ENCODE measurements around the gene IMP4. TPM values are rescaled to one million over a fixed set of nuclear protein-coding genes. Genes with fewer than 3 reads are reported as not detected.
A peak's percentile ranks its signal among the peaks of the same experiment; 100 is the strongest.

Gene IMP4
- total and polyA plus RNA-seq, 10 of the 15 experiments (the other 5 are each of a cell fraction or from before 2014, with no cell fraction given), result 41.4 to 242 (median 166) TPM

DNA sequence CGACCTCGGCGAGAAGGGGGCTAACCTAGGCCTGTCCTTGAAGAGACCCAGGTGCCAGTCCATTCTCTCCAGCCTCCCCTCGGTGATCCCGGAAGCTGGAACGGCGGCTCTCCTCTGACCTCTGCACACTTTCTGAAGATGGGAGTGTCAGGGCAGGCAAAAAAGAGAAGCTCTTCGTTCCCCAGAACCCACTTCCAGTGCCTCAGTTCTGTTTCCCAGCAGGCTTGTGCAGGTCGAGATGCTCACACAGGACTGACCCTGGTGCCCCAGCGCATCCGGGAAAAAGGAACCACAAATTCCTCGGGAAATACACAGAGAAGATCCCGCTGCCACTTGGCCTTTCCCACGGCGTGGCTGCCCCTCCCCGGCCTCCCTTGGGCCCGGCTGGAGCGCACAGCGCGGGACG lies 12.5 kb downstream of the IMP4 start:
- in situ Hi-C loops (cut with MboI), result no loop called here
- no TSS peak for BruUV-seq (replicated peaks)
- intact Hi-C loops (cut with micrococcal nuclease; ENCODE audit: unreplicated experiment), result loop anchor here (2.0 kb wide), 1 partner anchor 16 kb away; no protein-coding TSS in a partner anchor
- Histone ChIP-seq H3K27ac (ENCODE audit: control insufficient read depth, insufficient read depth) (no peak overlapping the region), H3K4me2 (ENCODE audit: control insufficient read depth, insufficient read depth) (peak overlapping the region; percentile 89), H3K4me3 (peak overlapping the region; percentile 82), H2AFZ (ENCODE audit: control insufficient read depth, low read depth, low read length) (peak overlapping the region; percentile 85), H3K9me3 (replicated peaks; ENCODE audit: control insufficient read depth, insufficient read depth, low read length) (no peaks in the 10 kb centered on the region), H3K27me3 (replicated peaks in 1 of 2; ENCODE audit: control insufficient read depth in 2 of 2, insufficient read depth in 2 of 2, low read length in 1 of 2) (no peaks in the 10 kb centered on the region), H4K20me1 (ENCODE audit: control insufficient read depth, insufficient read depth) (no peaks in the 10 kb centered on the region), H3K79me2 (ENCODE audit: control insufficient read depth, insufficient read depth, low read length) (no peaks in the 10 kb centered on the region), H3K4me1 (ENCODE audit: control insufficient read depth, insufficient read depth, low read length) (peaks cover 18% of the 10 kb centered on the region), H3K36me3 (ENCODE audit: control insufficient read depth in 2 of 2, insufficient read depth in 2 of 2, low read length in 1 of 2) (no peaks in the 10 kb centered on the region), H3K9ac (ENCODE audit: control insufficient read depth, insufficient read depth, low read length) (no peak overlapping the region; the same call in 1 of the 2 replicates)
- ChIA-PET SMC1A (ENCODE audit: uncharacterized antibody, unreplicated experiment) (no interaction called here), RAD21 (ENCODE audit: unreplicated experiment) (interaction anchor here (1.8 kb wide), 1 partner anchor 12 kb away, joined by 5 read pairs; the partner anchor contains the start of gene IMP4), POLR2A (interaction anchor here (0.9 to 1.1 kb wide), 3 partner anchors 11 to 18 kb away, joined by 3 to 4 read pairs (median 3); no protein-coding TSS in a partner anchor), CTCF (interaction anchor here (1.3 to 2.3 kb wide), 2 partner anchors 15 to 18 kb away, joined by 7 read pairs; no protein-coding TSS in a partner anchor)
- FAIRE-seq (no peak), ATAC-seq (no peak; the same call in 2 of the 3 replicates), DNase-seq (ENCODE audit: low read depth, low spot score) (no peak)
- no peak for TF ChIP-seq EGR1 (IDR thresholded peaks at IDR 0.05; ENCODE audit: borderline replicate concordance in 1 of 2, low read depth in 2 of 2, low read length in 2 of 2)
- TF ChIP-seq TBL1XR1 (IDR thresholded peaks at IDR 0.05; ENCODE audit: low read depth, low read length), result no peak
- TF ChIP-seq, protein P1, sequence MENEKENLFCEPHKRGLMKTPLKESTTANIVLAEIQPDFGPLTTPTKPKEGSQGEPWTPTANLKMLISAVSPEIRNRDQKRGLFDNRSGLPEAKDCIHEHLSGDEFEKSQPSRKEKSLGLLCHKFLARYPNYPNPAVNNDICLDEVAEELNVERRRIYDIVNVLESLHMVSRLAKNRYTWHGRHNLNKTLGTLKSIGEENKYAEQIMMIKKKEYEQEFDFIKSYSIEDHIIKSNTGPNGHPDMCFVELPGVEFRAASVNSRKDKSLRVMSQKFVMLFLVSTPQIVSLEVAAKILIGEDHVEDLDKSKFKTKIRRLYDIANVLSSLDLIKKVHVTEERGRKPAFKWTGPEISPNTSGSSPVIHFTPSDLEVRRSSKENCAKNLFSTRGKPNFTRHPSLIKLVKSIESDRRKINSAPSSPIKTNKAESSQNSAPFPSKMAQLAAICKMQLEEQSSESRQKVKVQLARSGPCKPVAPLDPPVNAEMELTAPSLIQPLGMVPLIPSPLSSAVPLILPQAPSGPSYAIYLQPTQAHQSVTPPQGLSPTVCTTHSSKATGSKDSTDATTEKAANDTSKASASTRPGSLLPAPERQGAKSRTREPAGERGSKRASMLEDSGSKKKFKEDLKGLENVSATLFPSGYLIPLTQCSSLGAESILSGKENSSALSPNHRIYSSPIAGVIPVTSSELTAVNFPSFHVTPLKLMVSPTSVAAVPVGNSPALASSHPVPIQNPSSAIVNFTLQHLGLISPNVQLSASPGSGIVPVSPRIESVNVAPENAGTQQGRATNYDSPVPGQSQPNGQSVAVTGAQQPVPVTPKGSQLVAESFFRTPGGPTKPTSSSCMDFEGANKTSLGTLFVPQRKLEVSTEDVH (IDR thresholded peaks at IDR 0.05; ENCODE audit: low read depth, partially characterized antibody), result no peak
- TF ChIP-seq, protein P2, sequence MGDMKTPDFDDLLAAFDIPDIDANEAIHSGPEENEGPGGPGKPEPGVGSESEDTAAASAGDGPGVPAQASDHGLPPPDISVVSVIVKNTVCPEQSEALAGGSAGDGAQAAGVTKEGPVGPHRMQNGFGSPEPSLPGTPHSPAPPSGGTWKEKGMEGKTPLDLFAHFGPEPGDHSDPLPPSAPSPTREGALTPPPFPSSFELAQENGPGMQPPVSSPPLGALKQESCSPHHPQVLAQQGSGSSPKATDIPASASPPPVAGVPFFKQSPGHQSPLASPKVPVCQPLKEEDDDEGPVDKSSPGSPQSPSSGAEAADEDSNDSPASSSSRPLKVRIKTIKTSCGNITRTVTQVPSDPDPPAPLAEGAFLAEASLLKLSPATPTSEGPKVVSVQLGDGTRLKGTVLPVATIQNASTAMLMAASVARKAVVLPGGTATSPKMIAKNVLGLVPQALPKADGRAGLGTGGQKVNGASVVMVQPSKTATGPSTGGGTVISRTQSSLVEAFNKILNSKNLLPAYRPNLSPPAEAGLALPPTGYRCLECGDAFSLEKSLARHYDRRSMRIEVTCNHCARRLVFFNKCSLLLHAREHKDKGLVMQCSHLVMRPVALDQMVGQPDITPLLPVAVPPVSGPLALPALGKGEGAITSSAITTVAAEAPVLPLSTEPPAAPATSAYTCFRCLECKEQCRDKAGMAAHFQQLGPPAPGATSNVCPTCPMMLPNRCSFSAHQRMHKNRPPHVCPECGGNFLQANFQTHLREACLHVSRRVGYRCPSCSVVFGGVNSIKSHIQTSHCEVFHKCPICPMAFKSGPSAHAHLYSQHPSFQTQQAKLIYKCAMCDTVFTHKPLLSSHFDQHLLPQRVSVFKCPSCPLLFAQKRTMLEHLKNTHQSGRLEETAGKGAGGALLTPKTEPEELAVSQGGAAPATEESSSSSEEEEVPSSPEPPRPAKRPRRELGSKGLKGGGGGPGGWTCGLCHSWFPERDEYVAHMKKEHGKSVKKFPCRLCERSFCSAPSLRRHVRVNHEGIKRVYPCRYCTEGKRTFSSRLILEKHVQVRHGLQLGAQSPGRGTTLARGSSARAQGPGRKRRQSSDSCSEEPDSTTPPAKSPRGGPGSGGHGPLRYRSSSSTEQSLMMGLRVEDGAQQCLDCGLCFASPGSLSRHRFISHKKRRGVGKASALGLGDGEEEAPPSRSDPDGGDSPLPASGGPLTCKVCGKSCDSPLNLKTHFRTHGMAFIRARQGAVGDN (IDR thresholded peaks at IDR 0.05), result no peak
- TF ChIP-seq CBX5 (IDR thresholded peaks at IDR 0.05; ENCODE audit: low read depth), result no peak
- WGBS (ENCODE audit: insufficient coverage, insufficient replicate concordance, low lambda C conversion rate, missing lambda C conversion rate), result 44% methylated on average over 21 of the region's 21 CpGs

All from GM12878 (cell line).